Effector CD4-positive, alpha-beta T cell (primary cell): ENCODE data around the gene SYF2.
"Not testable (repeated sequence)": the region's sequence is repeated elsewhere in the genome, so short reads cannot be mapped to it uniquely, and the experiment has no call there.

Experiments used
- DNase-seq: peaks from one replicate; pipeline ENCODE4 v3.0.0-alpha.2; 2020

Gene SYF2

GRCh38 chr1:25204797-25205480 lies 27.4 kb downstream of the SYF2 start:
- peak; percentile 5 for DNase-seq

DNA sequence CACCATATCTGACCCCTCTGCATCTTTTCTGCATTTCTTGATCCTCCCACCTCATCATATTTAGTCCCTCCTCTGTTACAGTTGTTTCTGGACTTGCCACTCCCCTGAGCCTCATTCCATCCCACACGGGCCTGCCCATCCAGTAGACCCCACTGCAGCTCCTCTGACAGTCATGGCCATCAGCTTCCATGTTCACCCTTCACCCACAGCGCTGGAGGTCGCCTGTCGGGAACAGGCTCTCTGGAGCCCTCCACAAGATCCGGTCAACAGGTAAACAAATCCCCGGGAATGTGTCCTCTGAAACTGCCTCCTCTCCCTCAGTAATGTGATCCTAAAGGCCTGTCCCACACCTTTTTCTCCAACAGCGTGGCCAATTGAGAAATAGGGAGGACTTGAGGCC lies 31.3 kb downstream of the SYF2 start:
- no peak for DNase-seq

DNA sequence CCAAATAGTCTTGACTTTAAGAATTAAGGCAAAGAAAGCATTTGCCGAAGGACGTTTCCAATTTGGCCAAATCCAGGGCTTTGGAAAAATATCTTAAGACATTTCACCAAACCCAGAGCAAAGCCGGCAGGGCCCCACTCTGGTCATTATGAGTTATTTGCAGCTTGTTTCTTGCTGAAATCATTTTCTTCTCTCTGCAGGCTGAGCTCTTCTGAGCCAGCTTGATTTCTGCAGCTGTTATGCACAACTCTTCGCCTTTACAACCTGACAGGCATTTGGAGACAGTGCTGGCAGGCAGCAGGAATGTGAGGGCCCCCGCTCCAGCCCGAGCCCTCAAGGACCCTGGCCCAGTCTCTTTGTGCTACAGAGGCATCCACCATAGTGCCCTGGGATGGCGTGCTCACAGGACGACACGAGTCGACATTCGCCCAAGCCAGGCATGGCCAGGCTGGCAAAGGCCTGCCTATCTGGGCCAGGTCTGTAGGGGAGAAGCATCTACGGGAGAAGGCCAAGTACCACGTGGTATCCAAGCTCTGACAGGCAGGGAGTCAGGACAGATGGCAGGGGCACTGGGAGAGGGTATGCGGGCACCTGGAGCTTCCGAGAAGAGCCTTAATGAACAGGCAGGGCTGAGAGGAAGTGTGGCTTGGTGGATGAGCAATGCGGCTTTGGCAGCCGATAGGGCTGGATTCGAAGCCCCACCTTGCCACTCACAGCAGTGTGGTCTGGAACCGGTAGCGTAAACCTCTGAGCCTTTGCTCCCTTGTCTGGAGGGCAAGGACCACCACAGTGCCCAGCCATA lies 32.3 kb downstream of the SYF2 start:
- DNase-seq = no peak

GRCh38 chr1:25198663-25199252 lies 33.5 kb downstream of the SYF2 start:
- DNase-seq = no peak

- DNase-seq = no peak
Measured at GRCh38 chr1:25197982-25198662, 34.2 kb downstream of the SYF2 start.

DNA sequence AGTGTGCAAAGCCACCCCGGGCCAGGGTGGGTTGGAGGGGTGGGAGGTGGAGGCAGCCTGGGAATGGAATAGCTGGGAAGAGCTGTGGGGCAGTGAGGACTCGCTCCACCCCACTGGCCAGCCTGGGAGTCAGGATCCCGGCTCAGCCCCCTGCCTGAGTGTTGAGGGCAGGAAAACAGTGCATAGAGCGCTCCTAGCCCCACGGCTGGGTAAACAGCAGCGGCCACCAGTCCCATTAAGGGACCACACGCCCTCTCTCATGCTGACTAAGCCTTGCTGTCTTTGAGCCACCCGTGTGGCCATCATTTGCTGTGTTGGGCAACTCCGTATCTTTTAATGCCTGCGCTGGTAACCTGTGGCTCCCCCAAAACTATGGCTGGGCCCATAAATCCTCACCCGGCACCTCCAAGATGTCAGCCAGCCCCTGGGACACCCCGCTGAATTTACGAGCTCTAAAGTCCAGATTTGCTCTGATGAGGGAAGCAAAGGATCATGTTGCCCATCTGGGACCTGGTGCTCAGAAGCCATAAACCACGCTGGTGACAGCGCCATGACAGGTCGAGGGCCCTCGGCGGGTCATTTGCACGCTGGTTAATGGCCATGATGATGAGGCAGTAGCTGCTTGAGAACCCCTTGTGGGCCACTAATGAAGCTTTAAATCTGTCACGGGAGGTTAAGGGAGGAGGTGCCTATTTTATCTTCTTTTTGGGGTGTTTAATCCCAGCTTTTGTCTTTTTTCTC lies 34.9 kb downstream of the SYF2 start:
- no peak for DNase-seq

GRCh38 chr1:25196830-25197229 lies 35.5 kb downstream of the SYF2 start:
- DNase-seq = no peak

DNA sequence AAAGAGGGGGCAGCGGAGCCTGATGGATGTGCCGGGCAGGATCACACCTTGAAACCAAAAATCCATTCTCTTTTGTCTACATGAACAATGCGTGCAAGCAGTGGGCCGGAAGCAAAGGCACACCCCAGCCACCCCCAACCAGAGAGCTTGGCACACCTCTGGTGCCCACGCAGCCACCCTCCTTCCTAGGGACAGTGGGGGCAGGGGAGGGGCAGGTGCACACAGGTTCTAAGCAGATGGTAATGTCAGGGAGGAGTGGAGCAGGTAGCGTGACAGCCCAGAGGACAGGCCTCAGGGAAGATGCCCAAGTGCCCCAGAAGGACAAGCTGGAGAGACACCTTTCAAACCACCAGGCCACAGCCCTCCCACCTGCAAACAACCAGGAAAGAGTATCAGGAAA lies 36.5 kb downstream of the SYF2 start:
- DNase-seq = no peak

DNA sequence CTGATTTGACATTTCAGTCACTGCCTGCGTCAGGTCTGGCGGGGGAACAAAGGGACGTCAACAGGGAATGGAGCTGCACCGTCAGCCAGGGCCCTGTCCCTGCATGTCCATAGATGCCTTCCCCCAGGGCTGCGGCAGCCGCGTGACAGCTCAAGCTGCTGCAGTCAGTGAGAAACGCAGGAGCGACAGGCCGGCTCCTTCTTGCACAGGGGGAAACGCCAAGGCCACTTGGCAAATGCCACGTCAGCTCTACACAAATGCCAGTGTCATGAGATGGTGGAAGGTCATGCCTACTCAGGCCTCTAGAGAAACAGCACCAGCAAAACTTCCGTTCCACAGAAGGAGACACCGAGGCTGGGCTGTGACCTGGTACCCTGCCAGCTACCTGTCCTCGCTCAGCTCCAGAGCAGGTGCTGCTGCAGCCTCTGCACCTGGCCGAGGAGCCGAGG lies 37.7 kb downstream of the SYF2 start:
- DNase-seq = no peak

DNA sequence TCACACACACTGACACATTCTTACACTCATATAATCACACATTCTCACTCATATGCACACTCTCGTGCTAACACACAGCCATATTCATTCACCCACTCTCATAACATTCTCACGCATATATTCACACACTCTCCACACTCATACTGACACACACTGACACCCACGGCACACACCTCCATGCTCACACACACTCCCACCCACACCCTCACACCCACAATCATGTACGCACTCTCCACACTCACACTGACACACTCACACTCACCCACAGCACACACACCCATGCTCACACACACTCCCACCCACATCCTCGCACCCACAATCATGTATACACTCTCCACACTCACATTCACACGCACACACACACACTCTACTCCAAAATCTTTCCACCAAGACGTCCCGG lies 38.2 kb downstream of the SYF2 start:
- DNase-seq = no peak

GRCh38 chr1:25193229-25193628 lies 39.1 kb downstream of the SYF2 start:
- DNase-seq = no peak

- no peak for DNase-seq
Measured at GRCh38 chr1:25192154-25192553, 40.1 kb downstream of the SYF2 start.

GRCh38 chr1:25190260-25190659 lies 42.0 kb downstream of the SYF2 start:
- no peak for DNase-seq

DNA sequence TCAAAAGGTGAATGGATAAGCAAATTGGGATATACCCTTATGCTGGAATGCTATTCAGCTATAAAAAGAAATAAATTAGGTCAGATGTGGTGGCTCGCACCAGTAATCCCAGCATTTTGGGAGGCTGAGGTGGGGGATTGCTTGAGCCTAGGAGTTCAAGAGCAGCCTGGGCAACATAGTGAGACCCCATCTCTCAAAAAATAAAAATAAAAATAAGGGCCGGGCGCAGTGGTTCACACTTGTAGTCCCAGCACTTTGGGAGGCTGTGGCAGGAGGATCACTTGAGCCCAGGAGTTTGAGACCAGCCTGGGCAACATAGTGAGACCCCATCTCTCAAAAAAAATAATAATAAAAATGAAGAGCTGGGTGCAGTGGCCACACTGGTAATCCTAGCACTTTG lies 44.4 kb downstream of the SYF2 start:
- not testable (repeated sequence) for DNase-seq

DNA sequence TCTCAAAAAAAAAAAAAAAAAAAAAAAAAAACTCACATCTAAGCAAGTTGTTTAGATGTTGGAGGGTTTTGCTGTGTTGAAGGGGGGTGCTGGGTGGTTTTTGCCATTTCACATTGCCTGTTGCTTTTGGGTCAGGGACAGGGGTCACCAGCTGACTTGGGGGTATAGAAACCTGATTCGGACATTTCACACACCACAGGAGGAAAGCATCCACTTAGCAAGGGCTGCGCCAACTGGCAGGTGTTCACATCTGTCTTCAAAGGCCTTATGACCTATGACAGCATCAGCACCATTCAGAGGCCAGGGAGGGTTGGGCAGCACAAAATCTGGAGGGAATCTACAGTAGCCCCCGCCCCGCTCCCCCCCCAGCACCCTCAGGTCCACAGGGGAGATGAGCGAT lies 45.2 kb downstream of the SYF2 start:
- DNase-seq = no peak

GRCh38 chr1:25186161-25187007 lies 45.9 kb downstream of the SYF2 start:
- DNase-seq = no peak

DNA sequence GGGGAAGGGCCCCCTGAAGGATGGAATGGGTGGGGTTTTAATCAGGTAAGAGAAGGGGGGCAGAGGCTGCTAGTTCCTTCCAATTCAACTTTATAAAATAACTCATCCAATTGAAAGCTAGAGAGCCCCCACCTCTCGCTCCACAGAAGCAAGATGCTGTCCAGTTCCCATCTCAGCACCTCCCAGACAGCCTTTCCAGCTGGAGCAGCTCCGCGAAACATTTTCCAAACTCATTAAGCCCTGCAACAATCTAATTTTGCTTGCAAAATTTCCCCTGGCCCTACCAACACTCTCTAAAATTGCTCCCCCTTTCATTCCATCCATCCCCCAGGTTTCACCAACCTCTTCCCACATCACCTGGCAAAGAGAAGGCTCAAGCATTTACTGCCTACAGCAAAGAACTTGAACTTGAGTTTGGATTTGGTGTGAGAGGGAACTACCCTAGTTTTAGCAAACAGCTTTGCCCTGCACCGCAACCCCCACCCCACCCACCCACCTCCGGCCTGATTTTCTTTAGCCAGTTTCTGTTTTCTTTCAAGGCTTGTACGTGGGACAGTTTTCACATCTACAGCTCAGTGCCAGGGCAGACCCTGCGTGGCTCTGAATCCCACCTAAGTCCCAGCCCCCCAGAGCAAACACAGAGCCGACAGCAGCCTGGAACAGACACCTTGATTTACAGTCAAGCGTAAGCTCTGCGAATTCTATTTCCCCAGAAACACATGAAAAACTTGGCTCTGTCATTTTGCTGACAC lies 46.7 kb downstream of the SYF2 start:
- DNase-seq = no peak

GRCh38 chr1:25184001-25184762 lies 48.1 kb downstream of the SYF2 start:
- no peak for DNase-seq

DNA sequence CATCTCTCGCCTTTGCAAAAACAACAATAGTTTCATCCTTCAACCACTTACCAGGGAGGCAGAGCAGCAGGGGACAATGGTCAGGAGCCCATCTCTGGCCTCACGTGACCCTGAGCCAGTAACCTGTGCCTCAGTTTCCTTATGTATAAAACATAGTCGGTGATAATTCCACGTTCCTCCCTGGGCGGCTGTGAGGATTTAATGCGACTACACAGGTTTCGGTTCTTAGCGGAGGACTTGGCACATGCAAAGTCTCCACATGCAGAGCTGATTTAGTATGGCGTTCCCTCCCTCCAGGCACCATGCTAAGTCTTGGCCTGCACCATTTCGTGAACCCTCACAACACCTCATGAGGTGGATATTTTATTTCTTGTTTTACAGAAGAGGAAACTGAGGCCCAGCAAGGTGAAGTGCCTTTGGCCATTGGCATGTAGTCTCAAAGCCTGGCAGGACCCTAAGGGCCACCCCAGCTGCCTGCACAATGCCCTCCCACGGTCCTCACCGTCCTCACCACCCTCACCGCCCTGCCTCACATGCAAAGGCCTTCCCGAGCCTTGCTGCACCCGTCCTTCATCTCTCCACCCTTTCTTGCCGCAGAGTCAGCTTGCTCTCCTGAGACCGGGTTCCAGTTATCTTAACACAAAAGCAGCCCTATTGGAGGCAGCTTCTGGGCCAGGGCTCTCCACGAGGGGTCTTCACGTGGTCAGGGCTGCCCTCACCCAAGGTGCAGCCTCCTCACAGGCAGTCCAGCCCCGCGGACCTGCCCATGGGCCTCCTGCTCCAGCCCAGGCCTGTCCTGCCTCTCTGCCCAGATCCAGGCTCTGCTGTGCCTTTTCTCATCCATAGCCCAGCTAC lies 48.9 kb downstream of the SYF2 start:
- no peak for DNase-seq
